HG03066 (cell line): Measurements from ENCODE around the gene FBXO41.

Experiments used
- ATAC-seq: cut with Tn5 transposase; IDR thresholded peaks from one replicate; pipeline ENCODE4 v1.9.1; 2021; ENCODE audit warnings: low read depth; ENCODE audit not compliant: unreplicated experiment

Gene FBXO41

GRCh38 chr2:73217826-73218225, 66.5 kb downstream of the FBXO41 start:
- no peak for ATAC-seq

GRCh38 chr2:73217160-73217559, 67.1 kb downstream of the FBXO41 start:
- ATAC-seq = no peak

GRCh38 chr2:73215254-73215653, 69.0 kb downstream of the FBXO41 start:
- ATAC-seq = no peak

GRCh38 chr2:73214120-73215035, 69.9 kb downstream of the FBXO41 start, which contains the start of gene SMYD5:
TSS of gene SMYD5 (plus strand) at chr2:73214245. CDS start at chr2:73214267, 22 bp downstream.
- peak; percentile 90 for ATAC-seq

GRCh38 chr2:73212448-73213176, 71.7 kb downstream of the FBXO41 start:
- peak; percentile 52 for ATAC-seq

- ATAC-seq = no peak
Observed at GRCh38 chr2:73212098-73212447, 72.2 kb downstream of the FBXO41 start.

GRCh38 chr2:73210696-73211095, 73.6 kb downstream of the FBXO41 start:
- no peak for ATAC-seq

GRCh38 chr2:73210019-73210418, 74.3 kb downstream of the FBXO41 start:
- no peak for ATAC-seq

GRCh38 chr2:73208258-73208657, 76.0 kb downstream of the FBXO41 start:
- no peak for ATAC-seq

GRCh38 chr2:73205611-73206010, 78.7 kb downstream of the FBXO41 start:
- no peak for ATAC-seq
